ENCODE measurements around the gene MORN3. TPM values are rescaled to one million over a fixed set of nuclear protein-coding genes. Genes with fewer than 3 reads are reported as not detected.

The MORN3 gene
- polyA plus RNA-seq, 1 experiment, result 0.78 TPM

GRCh38 chr12:121649819-121650353 lies 19.6 kb downstream of the MORN3 start:
- TF ChIP-seq CTCF (IDR thresholded peaks at IDR 0.05; ENCODE audit: low read depth, low read length), result no peak
- CTCF ChIA-PET, result interaction anchor here (0.6 kb wide), 1 partner anchor 1247 kb away, joined by 6 read pairs; no protein-coding TSS in a partner anchor
- no peak overlapping the region for H3K27ac ChIP-seq (ENCODE audit: low read depth, low read length)
- no peak for DNase-seq (ENCODE audit: low read depth, low spot score)
- H3K27me3 ChIP-seq (ENCODE audit: control insufficient read depth, insufficient read depth, low read length), result no peaks in the 10 kb centered on the region
- POLR2A ChIA-PET, result no interaction called here
- H3K4me3 ChIP-seq (ENCODE audit: low read depth, low read length), result no peak overlapping the region
- H3K9me3 ChIP-seq (ENCODE audit: control insufficient read depth, insufficient read depth, low read length), result no peaks in the 10 kb centered on the region; the same call in 1 of the 2 replicates

- no peaks in the 10 kb centered on the region; the same call in 1 of the 2 replicates for H3K9me3 ChIP-seq (ENCODE audit: control insufficient read depth, insufficient read depth, low read length)
- H3K27me3 ChIP-seq (ENCODE audit: control insufficient read depth, insufficient read depth, low read length), result no peaks in the 10 kb centered on the region
- POLR2A ChIA-PET, result no interaction called here
- H3K27ac ChIP-seq (ENCODE audit: low read depth, low read length), result no peak overlapping the region
- DNase-seq (ENCODE audit: low read depth, low spot score), result no peak
- CTCF ChIA-PET, result interaction anchor here (1.1 kb wide), 1 partner anchor 19 kb away, joined by 4 read pairs; no protein-coding TSS in a partner anchor
- no peak overlapping the region for H3K4me3 ChIP-seq (ENCODE audit: low read depth, low read length)
- no peak for TF ChIP-seq CTCF (IDR thresholded peaks at IDR 0.05; ENCODE audit: low read depth, low read length)
Observed at GRCh38 chr12:121649322-121649721, 20.1 kb downstream of the MORN3 start.

GRCh38 chr12:121648458-121649028 lies 20.9 kb downstream of the MORN3 start:
- Histone ChIP-seq H3K27me3 (ENCODE audit: control insufficient read depth, insufficient read depth, low read length) (no peaks in the 10 kb centered on the region), H3K27ac (ENCODE audit: low read depth, low read length) (no peak overlapping the region), H3K4me3 (ENCODE audit: low read depth, low read length) (no peak overlapping the region), H3K9me3 (ENCODE audit: control insufficient read depth, insufficient read depth, low read length) (no peaks in the 10 kb centered on the region; the same call in 1 of the 2 replicates)
- DNase-seq (ENCODE audit: low read depth, low spot score), result no peak
- TF ChIP-seq CTCF (IDR thresholded peaks at IDR 0.05; ENCODE audit: low read depth, low read length), result no peak
- CTCF ChIA-PET, result interaction anchor here (1.1 kb wide), 1 partner anchor 20 kb away, joined by 4 read pairs; no protein-coding TSS in a partner anchor
- POLR2A ChIA-PET, result no interaction called here

- CTCF ChIA-PET, result no interaction called here
- TF ChIP-seq CTCF (IDR thresholded peaks at IDR 0.05; ENCODE audit: low read depth, low read length), result no peak
- no peak for DNase-seq (ENCODE audit: low read depth, low spot score)
- Histone ChIP-seq H3K27ac (ENCODE audit: low read depth, low read length) (no peak overlapping the region), H3K9me3 (ENCODE audit: control insufficient read depth, insufficient read depth, low read length) (no peaks in the 10 kb centered on the region; the same call in 1 of the 2 replicates), H3K27me3 (ENCODE audit: control insufficient read depth, insufficient read depth, low read length) (no peaks in the 10 kb centered on the region), H3K4me3 (ENCODE audit: low read depth, low read length) (no peak overlapping the region)
- POLR2A ChIA-PET, result no interaction called here
Observed at GRCh38 chr12:121641343-121641630, 28.2 kb downstream of the MORN3 start.

GRCh38 chr12:121638298-121639202 lies 30.9 kb downstream of the MORN3 start:
- no peak for TF ChIP-seq CTCF (IDR thresholded peaks at IDR 0.05; ENCODE audit: low read depth, low read length)
- POLR2A ChIA-PET, result no interaction called here
- no peak overlapping the region for H3K27ac ChIP-seq (ENCODE audit: low read depth, low read length)
- H3K4me3 ChIP-seq (ENCODE audit: low read depth, low read length), result no peak overlapping the region
- no peak for DNase-seq (ENCODE audit: low read depth, low spot score)
- no peaks in the 10 kb centered on the region for H3K27me3 ChIP-seq (ENCODE audit: control insufficient read depth, insufficient read depth, low read length)
- CTCF ChIA-PET, result interaction anchor here (0.9 to 1.4 kb wide), 6 partner anchors 9 to 160 kb away, joined by 3 to 6 read pairs (median 4); no protein-coding TSS in a partner anchor
- H3K9me3 ChIP-seq (ENCODE audit: control insufficient read depth, insufficient read depth, low read length), result no peaks in the 10 kb centered on the region; the same call in 1 of the 2 replicates

Measured in AG04450 (cell line).